Aorta (tissue), 5 donors: ENCODE data around the gene UTRN. TPM values are rescaled to one million over a fixed set of nuclear protein-coding genes. Genes with fewer than 3 reads are reported as not detected.

Source experiments
- ATAC-seq: fragments of 200-7000 bp; cut with Tn5 transposase; one replicate; pipeline ENCODE4 v1.9.1; 2022; ENCODE audit warnings: moderate library complexity; ENCODE audit not compliant: low FRiP score
- DNase-seq, 2 donors: peaks; one replicate each; pipeline ENCODE4 v3.0.0-alpha.2; 2020
- H3K27ac ChIP-seq, 2 donors: one replicate each; pipeline ENCODE4 v1.5.1; 2013; ENCODE audit warnings: low read length in 2 of 2, mild to moderate bottlenecking in 2 of 2, moderate library complexity in 2 of 2, control low read depth in 1 of 2, inconsistent platforms in 1 of 2, low read depth in 1 of 2
- H3K27me3 ChIP-seq, 2 donors: one replicate each; pipeline ENCODE4 v1.6.1; 2013; ENCODE audit warnings: control low read depth in 1 of 2, low read length in 1 of 2, mild to moderate bottlenecking in 1 of 2, moderate library complexity in 1 of 2; ENCODE audit not compliant: insufficient read depth in 2 of 2, control insufficient read depth in 1 of 2
- H3K36me3 ChIP-seq, 2 donors: one replicate each; pipeline ENCODE4 v1.6.1; 2013; ENCODE audit warnings: control low read depth in 1 of 2, low read length in 1 of 2, mild to moderate bottlenecking in 1 of 2; ENCODE audit not compliant: insufficient read depth in 2 of 2, control insufficient read depth in 1 of 2
- H3K4me1 ChIP-seq, 2 donors: one replicate each; pipeline ENCODE4 v1.6.1; 2013; ENCODE audit warnings: low read length in 2 of 2, control low read depth in 1 of 2, mild to moderate bottlenecking in 1 of 2, moderate library complexity in 1 of 2; ENCODE audit not compliant: insufficient read depth in 2 of 2, control insufficient read depth in 1 of 2
- H3K4me3 ChIP-seq, 2 donors: one replicate each; pipeline ENCODE4 v1.5.1; 2013; ENCODE audit warnings: low read length in 2 of 2, control low read depth in 1 of 2, mild to moderate bottlenecking in 1 of 2
- H3K9me3 ChIP-seq: one replicate; pipeline ENCODE4 v1.6.1; 2013; ENCODE audit warnings: mild to moderate bottlenecking, low read length; ENCODE audit not compliant: control insufficient read depth
- WGBS, 2 donors: extraction: QIAGEN DNeasy Blood & Tissue Kit; methylation state at CpG; one replicate each; pipeline ENCODE4 v1.1.7; 2013; 5-methylcytosine and 5-hydroxymethylcytosine counted together
- intact Hi-C, 2 donors: fragments of 100-400 bp; cut with DNase I; formaldehyde crosslinking; loops; one replicate each; pipeline versions ENCODE4 v1.14.2 to v1.15.0; 2022
- long read RNA-seq, 2 donors: library from polyadenylated mRNA; unstranded; transcript quantifications; one replicate each; pipeline ENCODE4 v2.0.0, GENCODE V29; 2020 to 2021
- polyA plus RNA-seq, 2 donors: library from polyadenylated mRNA; stranded (reverse); fragments of 200-250 nt; gene quantifications; one replicate each; pipeline ENCODE4 v1.2.3, GENCODE V29; 2013
- total RNA-seq, 2 donors: library from RNA; stranded (reverse); fragmentation: NEBNext Ultra II Directional; extraction: Animal tissue kit (Norgen Biotek cat#: 25700); gene quantifications; one replicate each; pipeline ENCODE4 v1.2.1, GENCODE V29; 2021
- donor health status: healthy with polysubstance abuse.
- donor health status: Bipolar disorder and iron deficiency.
- donor health status: DM: no; HTN: no; CAD: no.
- donor health status: DM: no; HTN: no; CAD: no.
- donor health status: DM: yes; HTN: yes; CAD: no.

UTRN gene
- 100 to 1,000 TPM; 238 to 259 TPM for total RNA-seq
- 10 to 100 TPM; 11.5 to 20.1 TPM for polyA plus RNA-seq
- long read RNA-seq, donor 1, partial matches to known transcripts = 121 of 307 reads
- long read RNA-seq, donor 1, other reads (novel, unspliced or antisense) = 186 of 307 reads
- long read RNA-seq, donor 2, partial matches to known transcripts = 24 of 61 reads
- long read RNA-seq, donor 2, other reads (novel, unspliced or antisense) = 37 of 61 reads

DNA sequence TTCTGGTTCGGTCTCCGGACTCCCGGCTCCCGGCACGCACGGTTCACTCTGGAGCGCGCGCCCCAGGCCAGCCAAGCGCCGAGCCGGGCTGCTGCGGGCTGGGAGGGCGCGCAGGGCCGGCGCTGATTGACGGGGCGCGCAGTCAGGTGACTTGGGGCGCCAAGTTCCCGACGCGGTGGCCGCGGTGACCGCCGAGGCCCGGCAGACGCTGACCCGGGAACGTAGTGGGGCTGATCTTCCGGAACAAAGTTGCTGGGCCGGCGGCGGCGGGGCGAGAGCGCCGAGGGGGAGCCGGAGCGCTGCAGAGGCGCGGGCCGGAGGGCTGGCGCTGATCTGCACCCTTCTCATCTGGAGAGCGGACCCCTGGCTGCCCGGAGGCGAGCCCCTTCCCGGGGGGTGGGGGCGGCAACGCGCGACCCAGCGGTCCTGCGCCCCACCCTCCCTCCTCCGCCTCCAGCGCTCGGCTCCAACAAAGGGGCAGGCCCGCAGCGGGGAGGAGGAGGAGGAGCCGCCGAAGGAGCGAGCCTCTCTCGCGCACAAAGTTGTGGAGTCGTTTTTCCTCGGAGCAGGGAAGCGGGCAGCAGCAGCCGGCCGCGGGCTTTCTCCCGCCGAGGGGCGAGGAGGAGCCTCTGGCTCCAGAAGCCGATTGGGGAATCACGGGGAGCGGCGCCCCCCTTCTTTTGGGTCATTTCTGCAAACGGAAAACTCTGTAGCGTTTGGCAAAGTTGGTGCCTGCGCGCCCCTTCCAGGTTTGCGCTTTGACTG is at the start of gene UTRN:
Gene UTRN, plus strand, starts transcription at position 553 of the 765 bp plus-strand sequence. CDS start 6,494 bp downstream, outside the sequence.
- peak; percentile 92 for ATAC-seq

DNA sequence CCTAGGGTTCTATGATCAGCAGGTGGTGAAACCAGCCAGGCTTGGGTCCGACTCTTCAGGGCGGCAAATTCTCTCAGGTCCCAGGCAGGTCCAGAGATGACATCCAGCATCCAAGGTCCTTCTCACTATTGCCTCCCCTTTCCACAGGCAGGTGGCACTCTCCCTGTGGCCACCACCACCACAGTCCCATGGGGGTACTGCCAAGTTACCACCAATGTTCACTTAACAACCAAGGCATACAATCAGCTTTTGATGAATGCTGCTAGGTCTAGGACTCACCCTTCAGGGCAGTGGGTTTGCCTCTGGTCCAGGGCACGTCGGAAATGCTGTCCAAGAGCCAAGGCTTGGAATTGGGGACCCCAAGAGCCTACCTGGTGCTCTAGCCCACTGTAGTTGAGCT is 40.4 kb upstream of the UTRN start:
- no peak overlapping the region for H3K4me3 ChIP-seq
- no peak for ATAC-seq
- no peaks in the 10 kb centered on the region for H3K27me3 ChIP-seq
- H3K9me3 ChIP-seq = peaks cover 3% of the 10 kb centered on the region
- H3K27ac ChIP-seq = no peak overlapping the region
- H3K4me1 ChIP-seq = peaks cover 0 to 4% of the 10 kb centered on the region in 2 donors
- intact Hi-C loops = loop anchor here in 1 of 2 donors (5.0 kb wide), 1 partner anchor 43 kb away; the partner anchor contains the start of gene UTRN
- H3K36me3 ChIP-seq = no peaks in the 10 kb centered on the region
- DNase-seq = no peak
- 98 to 100% methylated on average over 4 of the region's 4 CpGs for WGBS, 2 donors

More for the DNA sequence above, at the start of gene UTRN:
- intact Hi-C loops = loop anchor here (1.0 to 10.0 kb wide), 9 partner anchors 20 to 200 kb away; partner anchors contain the start of gene SF3B5 (in 1 of the 2)
- no peaks in the 10 kb centered on the region for H3K9me3 ChIP-seq
- H3K36me3 ChIP-seq = no peaks in the 10 kb centered on the region
- no peaks in the 10 kb centered on the region for H3K4me1 ChIP-seq
- peak; percentile 91 to 94 for DNase-seq
- no peaks in the 10 kb centered on the region for H3K27me3 ChIP-seq
- peak within 1 kb of the TSS; percentile 57 to 89 for H3K27ac ChIP-seq
- peak within 1 kb of the TSS; percentile 73 to 75 for H3K4me3 ChIP-seq
- WGBS, 2 donors = 0 to 1% methylated on average over 74 to 84 of the region's 84 CpGs

DNA sequence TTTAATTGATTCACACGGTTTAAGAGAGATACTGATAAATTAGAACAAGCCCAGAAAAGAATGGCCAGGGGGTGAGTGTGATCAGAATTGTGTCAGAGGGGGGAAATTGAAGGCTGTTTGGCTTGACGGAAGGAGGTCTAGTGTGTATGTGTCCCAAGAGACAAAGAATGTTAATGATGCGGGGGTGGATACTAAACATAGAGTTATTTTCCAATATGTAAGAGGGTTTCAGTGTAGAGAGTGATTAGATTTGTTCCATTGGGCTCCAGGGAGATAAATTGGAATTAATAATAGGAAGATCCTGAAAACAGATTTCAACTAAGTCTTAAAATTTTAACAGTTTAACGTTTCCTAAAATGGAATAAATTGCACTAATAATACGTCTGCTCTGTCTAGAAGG is 38.1 kb upstream of the UTRN start:
- Histone ChIP-seq H3K9me3 (peaks cover 3% of the 10 kb centered on the region), H3K4me1 (peaks cover 2 to 5% of the 10 kb centered on the region in 2 donors)
- WGBS, 2 donors = 65 to 76% methylated on average over 5 of the region's 5 CpGs

GRCh38 chr6:144248003-144248402 is 37.1 kb upstream of the UTRN start:
- Histone ChIP-seq H3K27me3 (no peaks in the 10 kb centered on the region), H3K36me3 (no peaks in the 10 kb centered on the region), H3K4me3 (no peak overlapping the region), H3K9me3 (peaks cover 3% of the 10 kb centered on the region), H3K27ac (no peak overlapping the region), H3K4me1 (peaks cover 2 to 5% of the 10 kb centered on the region in 2 donors)
- 67 to 78% methylated on average over 2 of the region's 2 CpGs for WGBS, 2 donors
- DNase-seq (no peak), ATAC-seq (no peak)
- intact Hi-C loops = loop anchor here in 1 of 2 donors (5.0 kb wide), 1 partner anchor 39 kb away; the partner anchor contains the start of gene UTRN

More for the DNA sequence above, 38.1 kb upstream of the UTRN start:
- ATAC-seq (no peak), DNase-seq (no peak)
- no peak overlapping the region for H3K4me3 ChIP-seq
- no peaks in the 10 kb centered on the region for H3K27me3 ChIP-seq
- intact Hi-C loops = loop anchor here in 1 of 2 donors (5.0 kb wide), 1 partner anchor 40 kb away; the partner anchor contains the start of gene UTRN
- H3K27ac ChIP-seq = no peak overlapping the region
- no peaks in the 10 kb centered on the region for H3K36me3 ChIP-seq

DNA sequence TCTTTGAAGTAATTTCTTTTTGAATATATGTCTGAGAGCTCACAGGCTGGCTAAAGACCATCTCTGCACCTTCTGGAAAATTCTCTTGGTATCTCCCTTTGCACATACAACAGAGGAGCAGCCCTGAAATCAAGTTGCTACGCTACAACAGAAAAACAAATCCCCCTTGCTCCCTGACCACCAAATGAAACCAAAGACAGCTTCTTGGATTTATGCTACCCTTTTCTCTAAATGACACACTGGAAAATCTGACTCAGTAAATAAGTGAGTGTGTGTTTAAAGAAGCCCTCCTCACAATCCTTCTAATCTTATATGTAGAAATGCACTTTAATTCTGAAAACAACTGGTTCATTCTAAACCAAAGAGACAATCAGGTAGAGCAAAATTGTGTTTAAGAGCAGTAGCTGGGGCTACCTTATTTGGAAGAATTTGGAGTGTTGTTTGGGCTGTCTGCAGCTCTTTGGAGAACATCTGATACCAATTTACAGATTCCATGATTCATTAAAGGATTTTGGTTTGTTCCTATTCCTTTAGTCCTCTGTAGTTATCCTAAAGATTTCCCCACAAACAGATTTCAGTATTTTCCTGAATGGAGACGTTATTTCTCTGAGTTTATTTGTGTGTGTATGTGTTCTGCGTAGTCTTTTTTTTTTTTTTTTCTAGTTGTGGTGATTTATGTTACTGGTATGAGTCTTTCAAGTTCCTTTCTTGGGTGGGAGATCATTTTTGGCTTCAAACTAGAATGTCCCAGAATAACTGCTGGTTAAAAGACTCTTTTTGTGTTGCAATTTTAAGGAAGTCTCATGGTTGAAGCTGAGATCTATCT is 36.4 kb upstream of the UTRN start:
- no peaks in the 10 kb centered on the region for H3K27me3 ChIP-seq

GRCh38 chr6:144250276-144250675 is 34.9 kb upstream of the UTRN start:
- Histone ChIP-seq H3K4me1 (peaks cover 2 to 5% of the 10 kb centered on the region in 2 donors), H3K27me3 (no peaks in the 10 kb centered on the region), H3K9me3 (peaks cover 3% of the 10 kb centered on the region), H3K36me3 (no peaks in the 10 kb centered on the region), H3K27ac (no peak overlapping the region), H3K4me3 (no peak overlapping the region)
- DNase-seq (no peak), ATAC-seq (no peak)
- 86 to 91% methylated on average over 3 of the region's 3 CpGs for WGBS, 2 donors
- intact Hi-C loops = no loop called here

More for the DNA sequence above, 36.4 kb upstream of the UTRN start:
- peaks cover 3% of the 10 kb centered on the region for H3K9me3 ChIP-seq
- peaks cover 2 to 5% of the 10 kb centered on the region in 2 donors for H3K4me1 ChIP-seq
- intact Hi-C loops = loop anchor here in 1 of 2 donors (5.0 kb wide), 1 partner anchor 39 kb away; the partner anchor contains the start of gene UTRN
- WGBS, 2 donors = 35 to 45% methylated on average over 3 of the region's 3 CpGs
- ATAC-seq (no peak), DNase-seq (no peak)
- no peak overlapping the region for H3K27ac ChIP-seq
- H3K36me3 ChIP-seq = no peaks in the 10 kb centered on the region
- no peak overlapping the region for H3K4me3 ChIP-seq

GRCh38 chr6:144252259-144252658 is 32.9 kb upstream of the UTRN start:
- Histone ChIP-seq H3K9me3 (no peaks in the 10 kb centered on the region), H3K27ac (no peak overlapping the region), H3K4me1 (peaks cover 2 to 5% of the 10 kb centered on the region in 2 donors), H3K4me3 (no peak overlapping the region), H3K36me3 (no peaks in the 10 kb centered on the region), H3K27me3 (no peaks in the 10 kb centered on the region)
- ATAC-seq (no peak), DNase-seq (no peak)
- intact Hi-C loops = no loop called here

DNA sequence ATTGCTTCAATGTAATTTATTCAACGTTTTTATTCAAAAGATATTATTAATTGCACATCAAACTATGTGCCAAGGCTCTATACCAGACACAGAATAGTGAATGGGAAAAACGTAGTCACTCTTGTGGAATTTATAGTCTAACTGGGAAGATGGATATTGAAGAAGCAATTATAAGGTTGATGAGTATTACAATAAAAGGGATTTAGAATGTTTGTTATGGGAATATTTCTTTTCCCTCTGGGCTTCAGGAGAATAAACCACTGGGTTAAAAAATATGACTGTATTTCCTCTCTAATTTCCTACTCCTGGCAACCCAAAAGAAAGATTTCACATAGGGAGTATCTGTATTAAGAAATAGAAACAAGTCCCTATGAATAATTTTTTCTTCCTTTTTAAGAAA is 25.1 kb upstream of the UTRN start:
- Histone ChIP-seq H3K27me3 (no peaks in the 10 kb centered on the region), H3K9me3 (no peaks in the 10 kb centered on the region), H3K4me1 (peaks cover 2 to 3% of the 10 kb centered on the region in 2 donors), H3K4me3 (no peak overlapping the region), H3K36me3 (no peaks in the 10 kb centered on the region), H3K27ac (no peak overlapping the region)
- DNase-seq (no peak), ATAC-seq (no peak)
- WGBS, 2 donors = 33% methylated on average over 2 of the region's 2 CpGs
- intact Hi-C loops = no loop called here
